Activated T-helper 1 cell treated with anti-CD3 and anti-CD28 coated beads, Interleukin-2, amount 50 U/mL, for 16 hours (primary cell): ENCODE results near the gene KCNG4.

ENCODE experiments used
- DNase-seq, 2 donors: peaks; one replicate each; pipeline ENCODE4 v3.0.0-alpha.2; 2020; ENCODE audit warnings: low read depth in 1 of 2, low spot score in 1 of 2

Gene KCNG4

DNA sequence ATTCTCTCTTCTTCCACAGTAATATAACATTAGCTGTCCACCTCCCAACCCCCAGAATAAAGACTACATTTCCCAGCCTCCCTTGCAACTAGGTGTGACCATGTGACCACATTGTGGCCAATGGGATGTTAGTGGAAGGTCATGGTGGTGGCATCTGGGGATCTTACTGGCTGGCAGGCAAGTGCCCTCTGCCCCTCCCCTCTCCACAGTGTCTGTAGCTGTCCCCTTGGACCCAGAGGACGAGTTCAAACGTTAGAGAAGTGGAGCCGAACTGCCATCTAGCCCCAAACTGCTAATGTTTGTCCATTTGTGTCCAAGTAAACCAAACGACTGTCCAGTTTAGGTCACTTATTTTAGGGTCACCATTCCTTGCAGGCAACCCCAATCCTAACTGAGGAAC is 26.6 kb upstream of the KCNG4 start:
- no peak for DNase-seq

DNA sequence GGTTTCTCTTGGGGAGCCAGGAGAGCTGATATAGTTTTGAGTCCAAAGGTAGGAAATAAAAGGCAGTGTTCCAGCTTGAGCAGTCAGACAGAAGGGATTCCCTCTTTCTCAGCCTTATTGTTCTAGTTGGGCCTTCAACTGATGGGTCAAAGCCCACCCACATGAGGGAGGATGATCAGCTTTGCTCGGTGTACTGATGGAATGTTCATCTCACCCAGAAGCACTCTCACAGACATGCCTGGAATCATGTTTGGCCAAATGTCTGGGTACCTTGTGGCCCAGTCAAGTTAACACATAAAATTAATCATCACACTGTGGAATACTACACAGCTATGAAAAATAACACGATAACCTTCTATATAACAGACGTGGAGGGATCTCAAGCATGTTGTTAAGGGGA is 23.1 kb upstream of the KCNG4 start:
- no peak for DNase-seq

DNA sequence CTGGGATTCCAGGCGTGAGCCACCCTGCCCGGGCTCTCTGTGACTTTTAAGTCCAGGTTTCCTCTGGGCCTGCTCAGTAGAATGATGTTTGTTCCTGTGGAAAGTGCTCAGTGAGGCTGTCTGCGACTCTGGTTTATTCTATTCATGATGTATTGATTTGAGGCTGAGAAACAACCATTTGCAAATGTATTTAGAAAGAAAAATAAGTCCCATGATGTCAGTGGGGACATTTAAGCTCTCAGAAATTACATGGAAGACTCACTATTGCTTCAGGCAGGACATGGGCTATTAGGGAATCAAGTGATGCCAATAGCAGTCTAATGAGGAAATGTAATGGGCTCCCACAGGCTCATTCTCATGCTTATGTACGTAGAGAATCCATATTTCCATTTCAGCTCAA is 22.2 kb upstream of the KCNG4 start:
- no peak for DNase-seq

DNA sequence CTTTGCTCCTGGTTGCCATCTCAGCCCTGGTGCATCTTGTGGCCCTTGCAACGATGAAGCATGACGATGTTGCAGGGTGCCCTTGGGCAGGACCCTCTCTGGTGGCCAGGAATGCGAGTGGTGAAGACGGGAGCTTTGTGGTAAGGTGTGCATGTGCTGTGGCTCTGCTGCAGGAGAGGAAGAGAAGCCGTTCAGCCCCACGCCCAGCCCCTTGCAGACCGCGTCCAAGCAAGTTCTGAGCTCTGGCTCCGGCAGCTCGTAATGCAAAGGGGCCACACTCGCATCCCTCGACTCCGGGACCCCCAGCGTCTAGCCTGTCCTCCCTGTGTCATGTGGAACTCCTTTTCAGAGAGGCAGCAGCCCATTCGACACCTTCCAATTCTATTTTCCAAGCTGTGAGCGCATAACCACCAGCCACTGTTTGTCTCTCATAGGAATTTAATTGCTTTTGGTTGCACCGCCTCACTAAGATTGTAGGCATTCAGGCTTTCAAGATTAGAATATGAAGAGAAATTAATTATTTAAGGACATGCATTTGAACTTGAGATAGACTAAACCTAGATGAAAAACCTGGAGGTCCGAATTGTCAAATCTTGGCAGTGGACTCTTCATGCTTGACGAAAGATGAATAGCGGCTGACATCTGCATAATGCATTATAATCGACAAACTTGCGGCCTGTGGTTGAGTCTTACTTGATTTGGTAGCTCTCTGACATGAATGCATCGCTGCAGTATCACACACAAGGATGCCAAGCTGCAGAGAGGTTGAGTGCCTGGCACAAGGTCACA is 21.1 kb upstream of the KCNG4 start:
- DNase-seq: no peak

DNA sequence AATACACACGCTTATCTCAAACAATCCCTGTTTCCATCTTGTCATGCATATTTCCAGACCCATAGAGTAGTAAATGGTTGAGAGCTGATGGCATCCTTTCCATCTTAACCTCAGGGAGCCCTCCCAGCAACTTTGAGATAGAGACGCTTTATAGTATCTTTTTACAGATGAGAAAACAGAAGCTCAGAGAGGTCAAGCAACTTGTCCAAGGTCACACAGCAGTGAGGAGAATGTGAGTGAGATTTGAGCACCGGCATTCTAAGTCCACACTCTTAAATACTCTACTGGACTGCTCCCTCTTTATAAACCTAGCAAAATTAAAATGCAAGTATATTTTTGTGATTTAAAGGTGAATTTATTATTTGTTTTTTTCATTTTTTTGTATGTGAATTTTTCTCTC is 19.9 kb upstream of the KCNG4 start:
- DNase-seq: no peak

DNA sequence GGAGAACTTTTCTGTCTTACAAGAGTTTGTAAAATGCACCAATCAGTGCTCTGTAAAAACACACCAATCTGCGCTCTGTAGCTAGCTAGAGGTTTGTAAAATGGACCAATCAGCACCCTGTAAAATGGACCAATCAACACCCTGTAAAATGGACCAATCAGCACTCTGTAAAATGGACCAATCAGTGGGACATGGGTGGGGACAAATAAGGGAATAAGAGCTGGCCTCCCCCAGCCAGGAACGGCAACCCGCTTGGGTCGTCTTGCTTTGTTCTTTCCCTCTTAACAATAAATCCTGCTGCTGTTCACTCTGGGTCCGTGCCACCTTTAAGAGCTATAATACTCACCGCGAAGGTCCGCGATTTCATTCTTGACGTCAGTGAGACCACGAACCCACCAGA is 18.5 kb upstream of the KCNG4 start:
- no peak for DNase-seq

DNA sequence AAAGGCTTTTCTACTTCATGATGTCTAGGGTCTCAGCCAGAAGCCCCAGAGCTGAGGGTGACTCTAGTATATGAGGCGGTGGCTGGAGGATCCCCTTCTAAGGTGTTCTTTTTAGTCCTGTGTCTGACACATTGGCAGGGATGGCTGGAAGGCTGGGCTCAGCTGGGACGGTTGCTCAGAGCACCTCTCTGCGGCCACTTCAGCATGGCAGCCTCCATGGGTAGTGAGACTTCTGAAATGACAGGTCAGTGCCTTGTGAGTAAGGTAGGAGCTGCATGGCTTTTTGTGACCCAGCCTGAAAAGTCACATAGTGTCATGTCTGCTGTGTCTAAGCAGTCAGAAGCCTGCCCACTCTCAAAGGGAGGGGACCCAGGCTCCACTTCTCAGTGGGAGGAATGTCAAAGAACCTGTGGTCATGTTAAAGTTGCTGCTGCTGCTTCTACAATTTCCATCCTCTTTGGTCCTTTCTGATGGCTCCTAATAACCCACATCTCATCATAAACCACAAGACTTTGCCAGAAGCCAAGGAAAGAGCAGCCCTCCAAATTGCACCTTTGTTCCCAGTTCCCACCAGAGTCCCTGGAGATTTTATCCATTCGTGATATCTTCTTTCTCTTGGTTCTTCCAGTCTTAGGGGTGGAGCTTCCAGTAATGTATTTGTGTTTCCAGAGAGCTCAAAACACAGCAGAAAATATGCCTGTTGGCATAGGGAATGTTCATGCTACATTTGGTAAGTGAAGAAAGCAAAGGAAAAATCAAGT is 15.4 kb upstream of the KCNG4 start:
- DNase-seq: no peak

DNA sequence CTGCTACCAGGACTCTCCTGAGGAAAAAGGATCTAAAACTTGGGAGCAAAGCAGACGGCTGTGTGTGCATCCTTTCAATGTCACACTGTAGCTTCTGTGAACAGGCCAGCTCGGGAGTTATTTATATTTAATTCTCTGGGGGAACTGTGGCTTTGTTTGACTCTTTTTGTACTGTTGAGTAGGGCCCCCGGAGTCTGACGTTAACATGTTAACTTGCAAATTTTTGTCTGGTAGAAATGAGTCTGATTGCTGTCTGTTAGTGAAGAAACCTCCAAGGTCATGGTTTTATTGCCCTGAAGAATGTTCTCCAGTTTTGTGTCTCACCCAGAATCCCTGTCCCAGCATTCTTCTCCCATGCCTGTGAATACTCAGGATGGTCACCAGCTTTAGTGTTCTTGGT is 14.2 kb upstream of the KCNG4 start:
- DNase-seq: no peak

DNA sequence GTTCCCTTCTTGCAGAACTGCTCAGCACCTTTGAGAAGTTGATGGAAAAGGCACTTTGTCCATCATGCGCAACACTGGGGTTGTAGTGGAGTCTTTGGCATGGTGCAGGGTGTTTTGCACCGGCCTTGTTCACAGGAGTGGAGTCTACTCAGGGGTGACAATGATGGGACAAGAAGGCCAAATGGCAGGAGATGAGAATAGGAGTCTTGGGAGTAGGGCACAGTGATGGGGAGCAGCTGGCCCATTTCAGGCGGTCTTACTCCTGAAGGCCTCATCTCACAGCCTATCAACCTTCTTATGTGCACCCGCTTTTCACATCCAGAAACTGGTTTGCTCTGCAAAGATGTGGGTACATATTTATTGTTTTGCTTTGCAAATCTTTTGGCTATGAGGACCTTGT is 13.4 kb upstream of the KCNG4 start:
- no peak for DNase-seq

DNA sequence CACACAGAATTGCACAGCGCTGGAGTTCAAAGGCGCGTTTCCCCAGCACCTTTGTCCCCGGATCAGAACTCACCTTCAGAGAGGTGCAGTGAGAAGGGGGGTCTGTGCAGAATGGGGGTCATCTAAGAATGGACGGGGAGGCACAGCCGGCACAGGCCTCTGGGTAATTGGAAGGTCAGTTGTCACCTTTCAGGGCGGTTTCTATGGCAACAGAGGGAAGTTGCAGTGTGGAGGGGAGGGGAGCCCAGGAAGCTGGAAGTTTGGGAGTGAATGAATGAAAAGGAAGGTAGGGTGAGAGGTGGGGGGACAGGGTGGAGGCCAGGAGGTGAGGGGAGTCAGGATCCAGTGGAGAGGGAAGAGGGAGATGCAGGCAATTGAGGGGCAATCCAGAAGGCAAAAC is 12.4 kb upstream of the KCNG4 start:
- no peak for DNase-seq

DNA sequence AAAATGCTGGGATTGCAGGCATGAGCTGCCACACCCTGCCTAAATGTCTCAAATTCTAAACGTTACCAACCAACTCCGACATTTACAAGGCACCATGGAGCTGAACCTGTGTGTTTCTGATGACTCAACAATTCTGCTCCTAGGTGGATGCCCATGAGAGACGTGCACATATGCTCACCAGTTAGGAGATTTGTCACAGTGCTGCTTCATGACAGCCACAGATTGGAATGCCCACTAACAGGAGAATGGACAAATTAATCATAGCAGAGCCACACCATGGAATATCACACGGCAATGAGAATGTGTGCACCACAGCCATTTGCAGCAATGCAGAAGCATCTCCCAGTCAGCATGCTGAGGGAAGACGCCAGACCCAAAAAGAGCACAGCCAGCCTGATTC is 8.0 kb upstream of the KCNG4 start:
- DNase-seq: no peak

DNA sequence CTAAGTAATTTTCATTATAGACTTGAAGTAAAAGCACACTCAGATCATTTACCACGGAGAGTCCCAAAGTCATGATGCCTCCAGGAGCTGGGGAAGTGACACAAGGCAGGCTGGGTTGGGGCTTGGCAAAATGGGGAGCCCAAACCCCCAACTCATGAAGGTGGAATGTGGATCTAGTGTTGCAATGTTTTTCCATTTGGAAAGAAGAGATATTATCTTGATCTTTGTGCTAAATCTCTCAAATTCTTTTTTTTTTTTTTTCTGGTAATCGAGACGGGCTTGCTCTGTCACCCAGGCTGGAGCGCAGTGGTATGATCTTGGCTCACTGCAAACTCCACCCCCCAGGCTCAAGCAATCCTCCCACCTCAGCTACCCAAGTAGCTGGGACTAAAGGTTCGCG is 7.5 kb upstream of the KCNG4 start:
- no peak for DNase-seq

DNA sequence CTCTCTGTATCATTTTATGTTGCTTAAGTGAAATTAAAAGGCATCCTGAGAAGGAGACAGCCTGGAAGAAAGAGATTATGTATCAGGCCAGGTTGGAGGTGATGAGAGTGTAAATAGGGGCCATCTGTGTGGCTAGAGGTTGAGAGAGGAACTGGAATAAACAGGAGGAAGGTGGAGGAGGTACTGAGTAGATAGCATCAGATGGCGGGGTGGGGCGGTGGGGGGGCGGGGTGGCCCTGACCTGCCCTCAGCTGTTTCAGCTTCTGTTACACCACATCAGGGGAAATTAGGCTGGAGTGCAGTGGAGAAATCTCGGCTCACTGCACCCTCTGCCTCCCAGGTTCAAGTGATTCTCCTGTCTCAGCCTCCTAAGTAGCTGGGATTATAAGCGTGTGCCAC is 6.9 kb upstream of the KCNG4 start:
- DNase-seq: no peak

DNA sequence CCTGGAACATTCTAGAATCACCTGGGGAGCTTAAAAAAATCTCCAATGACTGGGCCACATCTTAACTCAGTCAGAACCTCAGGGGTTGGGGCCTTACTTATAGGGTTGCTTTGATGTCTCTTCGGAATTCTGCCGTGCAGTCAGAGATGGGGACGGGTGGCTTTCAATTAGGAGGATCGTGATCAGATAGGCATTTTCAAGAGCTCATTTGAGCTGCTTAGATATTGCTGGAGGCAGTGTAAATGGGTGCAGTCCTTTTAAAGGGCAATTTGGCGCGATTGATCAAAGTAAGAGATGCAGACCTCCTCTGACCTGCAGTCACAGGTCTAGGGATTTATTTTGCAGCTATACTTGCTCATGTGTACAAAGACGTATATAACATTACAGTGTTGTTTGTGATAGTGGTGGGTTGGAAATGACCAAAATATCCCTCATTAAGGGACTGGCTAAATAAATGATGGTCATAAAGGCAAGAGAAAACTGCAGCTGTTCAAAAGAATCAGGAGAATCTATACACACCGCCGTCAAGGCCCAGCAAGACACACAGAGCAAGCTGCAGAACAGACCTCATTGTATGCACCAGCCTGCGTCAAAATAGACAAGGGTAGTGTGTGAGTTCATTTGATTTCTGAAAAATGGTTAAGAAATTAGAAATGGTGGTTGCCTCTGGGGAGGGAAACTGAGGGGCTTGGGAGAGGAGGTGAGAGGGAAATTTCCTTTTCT is 6.3 kb upstream of the KCNG4 start:
- DNase-seq: no peak

DNA sequence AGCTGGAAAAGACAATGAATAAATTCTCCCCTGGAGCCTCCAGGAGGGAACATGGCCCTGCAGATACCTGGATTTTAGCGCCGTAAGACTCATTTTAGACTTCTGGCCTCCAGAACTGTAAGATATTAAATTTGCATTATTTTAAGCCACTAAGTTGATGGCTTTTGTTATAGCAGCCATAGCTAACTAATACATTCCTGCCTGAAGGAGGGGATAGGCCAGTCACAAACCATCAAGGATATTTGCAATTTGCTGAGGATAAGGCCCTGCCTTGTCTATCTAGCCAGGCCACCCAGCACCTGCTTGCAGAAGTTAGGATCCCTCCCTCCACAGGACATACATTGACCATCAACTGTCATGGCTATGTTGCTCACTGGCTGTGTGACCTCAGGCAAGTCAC is 4.9 kb upstream of the KCNG4 start:
- no peak for DNase-seq

DNA sequence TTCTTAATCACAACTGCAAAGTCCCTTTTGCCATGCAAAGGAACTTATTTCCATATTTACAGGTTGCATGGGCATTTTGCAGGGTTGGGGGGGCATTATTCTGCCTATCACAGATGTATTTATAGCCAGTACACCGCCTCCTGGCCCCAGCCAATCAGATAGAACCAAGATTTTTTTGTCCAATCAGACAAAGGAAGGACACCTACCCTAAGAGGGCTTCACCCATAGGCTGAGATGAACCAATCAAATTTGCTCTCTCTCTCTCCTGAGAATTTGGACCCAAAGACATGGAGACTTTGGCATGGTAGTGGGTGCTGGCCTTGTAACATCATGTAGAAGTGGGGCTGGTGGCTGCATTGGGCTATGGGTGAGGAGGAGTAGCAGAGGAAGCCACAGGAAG is 3.9 kb upstream of the KCNG4 start:
- DNase-seq: no peak

DNA sequence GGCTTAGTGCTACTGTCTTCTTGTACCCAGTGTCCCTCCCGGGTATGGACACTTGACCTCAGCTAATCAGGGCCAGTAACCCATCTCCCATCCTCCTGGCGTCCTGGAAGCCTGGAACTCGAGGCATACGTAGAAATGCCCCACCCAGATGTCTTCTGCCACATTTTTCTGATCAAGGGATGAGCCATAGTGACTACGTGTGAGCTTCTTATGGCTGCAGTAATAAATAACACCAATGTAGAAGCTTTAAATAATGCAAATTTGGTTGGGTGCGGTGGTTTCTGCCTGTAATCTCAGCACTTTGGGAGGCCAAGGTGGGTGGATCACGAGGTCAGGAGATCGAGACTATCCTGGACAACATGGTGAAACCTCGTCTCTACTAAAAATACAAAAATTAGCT is 3.0 kb upstream of the KCNG4 start:
- no peak for DNase-seq

DNA sequence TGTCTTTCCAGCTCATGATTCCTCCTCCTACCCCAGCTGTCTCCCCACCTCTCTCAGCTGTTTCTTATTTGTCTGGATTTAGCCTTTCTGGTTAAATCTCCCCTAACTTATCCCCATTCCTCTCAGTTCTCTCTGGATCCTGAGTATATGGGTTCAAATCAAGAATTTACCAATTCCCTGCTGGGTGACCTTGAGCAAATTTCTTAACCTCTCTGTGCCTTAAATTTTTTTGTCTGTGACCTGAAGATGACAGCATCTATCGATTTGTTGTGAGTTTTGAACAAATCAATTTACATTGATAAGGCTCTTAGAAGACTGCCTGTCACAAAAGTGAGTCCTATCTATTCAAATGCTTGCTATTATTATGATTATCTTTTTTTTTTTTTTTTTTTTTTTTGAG is 2.0 kb upstream of the KCNG4 start:
- DNase-seq: no peak

DNA sequence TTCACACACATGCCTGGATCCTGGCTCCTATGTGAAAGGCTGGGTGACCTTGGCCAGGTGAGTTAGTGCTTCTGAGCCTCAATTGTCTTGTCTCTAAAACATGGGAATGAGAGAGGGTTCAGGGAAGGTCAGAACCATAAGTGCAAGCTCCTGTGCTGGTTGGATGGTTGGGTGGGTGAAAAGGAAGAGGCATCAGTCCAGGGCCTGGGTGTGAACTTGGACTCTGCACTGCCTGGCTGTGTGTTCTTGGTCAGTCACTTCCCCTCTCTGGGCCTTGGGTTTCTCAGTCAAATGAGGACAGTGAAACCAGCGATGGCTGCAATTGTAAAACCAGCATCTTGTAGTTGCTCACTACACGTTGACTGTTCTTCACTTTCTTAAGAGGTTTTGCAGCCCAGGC is 643 bp upstream of the KCNG4 start:
- DNase-seq: no peak

DNA sequence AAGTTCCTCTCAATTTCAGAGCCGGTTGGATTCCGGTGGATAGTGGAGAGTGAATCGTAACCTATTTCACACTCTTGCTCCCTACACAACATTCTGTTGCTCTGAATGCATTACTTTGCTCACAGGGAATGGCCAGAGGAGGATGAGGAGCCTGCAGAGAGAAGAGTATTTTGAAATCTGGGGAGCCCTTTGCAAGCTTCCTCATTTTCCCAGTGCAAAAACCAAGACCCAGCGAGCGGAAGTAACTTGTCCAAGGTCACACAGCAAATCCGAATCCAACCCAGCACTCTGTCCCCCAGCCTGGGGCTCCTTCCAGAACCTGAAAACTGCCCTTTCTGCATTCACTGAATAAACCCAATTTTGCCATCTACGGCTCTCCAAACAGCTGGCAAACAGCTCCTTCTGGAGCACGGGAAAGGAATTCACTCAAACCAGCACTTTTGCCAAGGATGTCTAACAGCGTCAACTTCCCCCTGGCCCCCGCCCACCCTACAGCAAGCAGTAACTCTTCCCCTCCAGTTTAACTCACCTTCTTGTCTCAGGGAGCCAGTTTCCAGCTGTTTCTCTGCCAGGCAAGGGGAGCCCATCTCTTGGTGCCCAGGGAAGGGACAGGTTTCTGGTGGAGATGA is 557 bp downstream of the KCNG4 start:
- DNase-seq: no peak

DNA sequence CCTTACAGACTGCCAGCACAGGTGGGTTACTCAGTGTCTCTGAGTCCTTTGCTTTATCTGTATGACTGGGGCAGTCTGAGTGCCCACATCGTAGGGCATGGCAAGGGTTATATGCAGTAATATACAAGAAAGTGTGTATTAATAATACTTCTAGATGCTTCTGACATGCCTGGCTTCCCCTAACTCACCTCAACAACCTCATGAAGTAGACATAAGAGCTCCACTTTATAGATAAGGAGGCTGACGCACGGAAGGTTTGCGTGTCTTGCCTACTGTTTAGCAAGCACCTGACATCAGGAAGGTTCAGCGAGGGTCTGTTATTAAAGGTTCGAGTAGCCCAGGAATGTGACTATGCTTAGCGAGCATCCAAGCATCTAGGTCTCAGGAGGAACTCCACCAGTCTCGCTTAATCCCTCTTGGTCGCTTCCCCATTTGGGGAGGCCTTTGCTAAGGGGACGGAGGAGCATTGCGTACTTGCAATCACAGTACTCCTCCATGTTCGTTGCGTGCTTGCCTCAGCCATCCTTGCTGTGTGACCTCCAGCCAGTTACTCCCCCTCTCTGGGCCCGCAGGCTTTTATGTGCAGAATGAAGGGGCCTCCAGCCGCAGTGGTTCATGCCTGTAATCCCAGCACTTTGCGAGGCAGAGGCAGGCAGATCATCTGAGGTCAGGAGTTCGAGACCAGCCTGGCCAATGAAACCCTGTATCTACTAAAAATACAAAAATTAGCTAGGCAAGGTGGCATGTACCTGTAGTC is 1.6 kb downstream of the KCNG4 start:
- DNase-seq: no peak
